HepG2 (cell line): Measurements from ENCODE around the gene TAC3. TPM values are rescaled to one million over a fixed set of nuclear protein-coding genes. Genes with fewer than 3 reads are reported as not detected.
A peak's percentile ranks its signal among the peaks of the same experiment; 100 is the strongest.

Experiments
- ATAC-seq: fragments of 200-7000 bp; cut with Tn5 transposase; 3 replicates; pipeline ENCODE4 v1.9.1; 2020; ENCODE audit warnings: mild to moderate bottlenecking, moderate library complexity
- BruUV-seq: library from RNA; stranded (reverse); fragments of 400-500 nt; replicated peaks from 2 replicates; lab custom pipeline; 2021; lab: Mats Ljungman, UMichigan
- CTCF ChIA-PET: fragments of 300-600 bp; formaldehyde crosslinking; extraction: SDS; loops from one replicate; lab custom pipeline; 2021; ENCODE audit warnings: low total read pairs, inconsistent platforms, low intra/inter-chr PET ratio; lab: Yijun Ruan, JAX
- POLR2A ChIA-PET: fragments of 350-600 bp; sonication (Branson Sonifier 250); formaldehyde crosslinking; loops from one replicate; lab custom pipeline; 2020; ENCODE audit warnings: antibody characterized with exemption, inconsistent platforms; lab: Yijun Ruan, JAX
- DNase-seq: peaks from one replicate; pipeline ENCODE4 v3.0.0-alpha.2; 2015; ENCODE audit warnings: low spot score
- FAIRE-seq: peaks from 3 replicates; lab custom pipeline; 2011; peaks lifted over from hg19 to GRCh38; lab: Jason Lieb, UNC
- H2AFZ ChIP-seq: one replicate; pipeline ENCODE4 v1.6.1; 2011; ENCODE audit warnings: low read length, inconsistent platforms
- H3K27ac ChIP-seq: fragments of 300-600 bp; 3 replicates; pipeline ENCODE4 v1.8.0; 2011; ENCODE audit warnings: mixed run types, mild to moderate bottlenecking, mixed read lengths, low read length, inconsistent platforms; ENCODE audit not compliant: insufficient read depth; ENCODE audit errors: extremely low read length
- H3K27me3 ChIP-seq, 2 experiments: fragments of 200-600 bp in 1 of 2; 2 replicates in 1 of 2; 3 replicates in 1 of 2; pipeline versions ENCODE4 v1.6.0 to v1.8.0; 2011; ENCODE audit warnings: low read length in 2 of 2, mild to moderate bottlenecking in 2 of 2, moderate library complexity in 2 of 2, inconsistent platforms in 1 of 2; ENCODE audit not compliant: insufficient read depth in 2 of 2, control insufficient read depth in 1 of 2
- H3K36me3 ChIP-seq, 2 experiments: fragments of 200-600 bp in 1 of 2; replicated peaks in 1 of 2; 2 replicates in 1 of 2; 3 replicates in 1 of 2; pipeline versions ENCODE4 v1.5.1 to v1.8.0; 2011; ENCODE audit warnings: low read length in 2 of 2, inconsistent platforms in 1 of 2; ENCODE audit not compliant: insufficient read depth in 2 of 2, control insufficient read depth in 1 of 2
- H3K4me1 ChIP-seq: 2 replicates; pipeline ENCODE4 v1.5.1; 2012; ENCODE audit warnings: low read length, inconsistent platforms; ENCODE audit not compliant: insufficient read depth
- H3K4me2 ChIP-seq: 2 replicates; pipeline ENCODE4 v1.6.0; 2011; ENCODE audit warnings: low read depth, low read length, inconsistent platforms
- H3K4me3 ChIP-seq, 3 experiments: fragments of 200-600 bp in 1 of 3; sonication (generic), shearing (Covaris generic) in 1 of 3; replicated peaks in 1 of 3; 2 replicates each; pipeline ENCODE4 v1.5.1; 2011 to 2016; ENCODE audit warnings: low read length in 3 of 3, inconsistent platforms in 2 of 3, low read depth in 2 of 3, mild to moderate bottlenecking in 2 of 3, control low read depth in 1 of 3, mixed read lengths in 1 of 3; ENCODE audit not compliant: insufficient read depth in 1 of 3
- H3K79me2 ChIP-seq: one replicate; pipeline ENCODE4 v1.6.1; 2011; ENCODE audit warnings: low read length, inconsistent platforms; ENCODE audit not compliant: insufficient read depth
- H3K9ac ChIP-seq: 2 replicates; pipeline ENCODE4 v1.6.0; 2011; ENCODE audit warnings: mild to moderate bottlenecking, low read depth, low read length, inconsistent platforms; ENCODE audit not compliant: insufficient read depth
- H3K9me3 ChIP-seq: 2 replicates; pipeline ENCODE4 v1.5.1; 2012; ENCODE audit warnings: mild to moderate bottlenecking, low read length
- H4K20me1 ChIP-seq: 2 replicates; pipeline ENCODE4 v1.6.0; 2011; ENCODE audit warnings: inconsistent platforms, mild to moderate bottlenecking, low read length, moderate library complexity; ENCODE audit not compliant: insufficient read depth
- CENPX ChIP-seq: sonication (generic); formaldehyde crosslinking; IDR thresholded peaks from 2 replicates; pipeline ENCODE4 v1.9.0; 2021; ENCODE audit warnings: mild to moderate bottlenecking, missing genetic modification reagents, moderate library complexity
- SNRNP70 ChIP-seq: fragments of 200-400 bp; formaldehyde crosslinking; IDR thresholded peaks from 2 replicates; pipeline ENCODE4 v1.6.1; 2017; ENCODE audit warnings: mild to moderate bottlenecking, low read depth, low read length, moderate library complexity
- YEATS2 ChIP-seq: sonication (generic); formaldehyde crosslinking; IDR thresholded peaks from 2 replicates; pipeline ENCODE4 v1.4.0; 2020; ENCODE audit warnings: missing genetic modification reagents, borderline replicate concordance
- ZNF44 ChIP-seq: sonication (generic); formaldehyde crosslinking; IDR thresholded peaks from 2 replicates; pipeline ENCODE4 v1.5.1; 2020; ENCODE audit warnings: mild to moderate bottlenecking, missing genetic modification reagents
- WGBS: methylation state at CpG from one replicate; pipeline ENCODE4 v1.1.6; 2017; ENCODE audit warnings: low lambda C conversion rate; 5-methylcytosine and 5-hydroxymethylcytosine counted together
- in situ Hi-C: cut with HindIII; loops from 2 replicates; pipeline ENCODE4 v1.10.0; 2017; ENCODE audit warnings: low pct_unique_long_range_greater_than_20kb; ENCODE audit not compliant: extremely low pct_ligation_motif_present
- intact Hi-C: fragments of 100-400 bp; cut with micrococcal nuclease; formaldehyde crosslinking; loops from one replicate; pipeline ENCODE4 v1.10.0; 2022; ENCODE audit not compliant: unreplicated experiment
- polyA plus RNA-seq, 8 experiments: library from polyadenylated mRNA; depleted of rRNA in 3 of 8; stranded (reverse) in 7 of 8; unstranded in 1 of 8; fragments of >200 nt; fragmentation: Illumina TruSeq in 4 of 8; extraction: Trizol in 4 of 8; gene quantifications; 2 replicates each; pipeline versions ENCODE4 v1.2.1 to v1.2.3, GENCODE V29; 2011 to 2016; ENCODE audit warnings: low read depth in 4 of 8, missing spikeins in 1 of 8, mixed read lengths in 1 of 8; ENCODE audit not compliant: insufficient read depth in 1 of 8
- total RNA-seq, 5 experiments: library from RNA; depleted of rRNA; stranded (reverse); fragments of >200 nt; fragmentation: Illumina TruSeq; extraction: Trizol; gene quantifications; 2 replicates each; pipeline ENCODE4 v1.2.3, GENCODE V29; 2016; ENCODE audit warnings: low read depth in 1 of 5
- TF ChIP-seq, protein P1 (sequence below): sonication (generic); formaldehyde crosslinking; IDR thresholded peaks from 2 replicates; pipeline ENCODE4 v1.5.1; 2020; ENCODE audit warnings: mild to moderate bottlenecking, missing genetic modification reagents, moderate library complexity

TAC3 gene
- total and polyA plus RNA-seq, 2 of the 13 experiments (the other 11 are each of a cell fraction or from before 2014, with no cell fraction given), result 0.13 to 0.15 TPM

DNA sequence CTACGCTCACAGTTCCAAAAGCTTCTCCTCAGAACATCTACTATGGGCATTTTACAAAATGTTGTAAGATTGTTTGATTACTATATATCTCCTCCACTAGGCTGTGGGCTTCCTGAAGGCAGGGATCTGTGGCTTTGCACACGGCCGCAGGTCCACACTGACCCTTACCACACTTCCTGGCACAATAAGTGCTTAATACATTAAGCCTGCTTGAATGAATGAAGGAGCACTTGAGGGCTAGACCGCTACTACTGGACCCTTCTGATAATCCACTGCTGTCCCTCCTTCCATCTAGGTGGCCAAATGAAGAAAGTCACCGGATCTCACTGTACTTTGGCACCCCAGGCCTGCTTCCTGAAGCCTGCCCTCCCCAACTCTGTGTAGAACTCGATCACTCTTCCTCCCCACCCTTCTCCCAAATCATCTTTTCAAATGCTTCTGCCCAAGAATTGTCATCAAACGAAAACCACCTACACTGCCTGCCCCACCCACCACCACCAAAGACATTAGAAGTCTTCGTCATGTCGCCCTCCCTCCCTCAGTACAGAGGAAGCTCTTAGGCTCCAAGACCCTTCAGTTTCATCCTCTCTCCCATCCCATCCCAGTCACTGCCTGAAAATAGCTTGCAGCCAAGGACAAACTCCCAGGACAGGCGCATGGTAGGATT, 9.4 kb downstream of the TAC3 start:
- intact Hi-C loops, result loop anchor here (1.0 kb wide), 1 partner anchor 95 kb away; no protein-coding TSS in a partner anchor
- 41% methylated on average over 8 of the region's 10 CpGs for WGBS
- POLR2A ChIA-PET, result no interaction called here
- peaks cover 50% of the 10 kb centered on the region for H3K4me1 ChIP-seq
- H4K20me1 ChIP-seq, result no peaks in the 10 kb centered on the region
- no peaks in the 10 kb centered on the region; a peak in 2 of 5 replicates for H3K27me3 ChIP-seq
- FAIRE-seq (no peak), ATAC-seq (no peak), DNase-seq (no peak)
- CTCF ChIA-PET, result interaction anchor here (4.6 kb wide), 1 partner anchor 56 kb away, joined by 72 read pairs; no protein-coding TSS in a partner anchor
- H3K36me3 ChIP-seq, result peaks cover 10 to 28% of the 10 kb centered on the region in 2 experiments
- no peak overlapping the region for H3K27ac ChIP-seq
- BruUV-seq, result no TSS peak
- no peaks in the 10 kb centered on the region for H3K9me3 ChIP-seq
- peak overlapping the region; percentile 9 for H2AFZ ChIP-seq
- peak overlapping the region; percentile 9 to 59 (median 18); a peak in 5 of 6 replicates for H3K4me3 ChIP-seq
- H3K9ac ChIP-seq, result peak overlapping the region; percentile 30
- in situ Hi-C loops, result loop anchor here (5.0 kb wide), 2 partner anchors 45 to 105 kb away; partner anchors contain the start of genes MYO1A and STAT6
- peak overlapping the region; percentile 68 for H3K4me2 ChIP-seq
- 0 out of 2 replicates have a peak, but pooled peaks have one; percentile 20 for TF ChIP-seq YEATS2 (CRISPR knock-in tag)
- TF ChIP-seq, protein P1, sequence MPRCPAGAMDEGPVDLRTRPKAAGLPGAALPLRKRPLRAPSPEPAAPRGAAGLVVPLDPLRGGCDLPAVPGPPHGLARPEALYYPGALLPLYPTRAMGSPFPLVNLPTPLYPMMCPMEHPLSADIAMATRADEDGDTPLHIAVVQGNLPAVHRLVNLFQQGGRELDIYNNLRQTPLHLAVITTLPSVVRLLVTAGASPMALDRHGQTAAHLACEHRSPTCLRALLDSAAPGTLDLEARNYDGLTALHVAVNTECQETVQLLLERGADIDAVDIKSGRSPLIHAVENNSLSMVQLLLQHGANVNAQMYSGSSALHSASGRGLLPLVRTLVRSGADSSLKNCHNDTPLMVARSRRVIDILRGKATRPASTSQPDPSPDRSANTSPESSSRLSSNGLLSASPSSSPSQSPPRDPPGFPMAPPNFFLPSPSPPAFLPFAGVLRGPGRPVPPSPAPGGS (CRISPR knock-in tag), result no peak
- no peak for TF ChIP-seq SNRNP70
- no peak for TF ChIP-seq ZNF44 (CRISPR knock-in tag)
- no peak for TF ChIP-seq CENPX (CRISPR knock-in tag)
- TF ChIP-seq, all 625 proteins: peak for 1
- peaks cover 16% of the 10 kb centered on the region for H3K79me2 ChIP-seq
